Skin of body (tissue), 2 donors: ENCODE data around the gene CAPN1. TPM values are rescaled to one million over a fixed set of nuclear protein-coding genes. Genes with fewer than 3 reads are reported as not detected.

Source experiments
- DNase-seq: peaks from one replicate; lab custom pipeline; 2025; lab: John Stamatoyannopoulos, UW
- total RNA-seq: library from RNA; depleted of rRNA; stranded (reverse); fragments of >200 nt; gene quantifications from one replicate; pipeline ENCODE4 v1.2.3, GENCODE V29; 2014

Gene CAPN1
- total RNA-seq, 1 donor from 2014 or later: 79.7 TPM

DNA sequence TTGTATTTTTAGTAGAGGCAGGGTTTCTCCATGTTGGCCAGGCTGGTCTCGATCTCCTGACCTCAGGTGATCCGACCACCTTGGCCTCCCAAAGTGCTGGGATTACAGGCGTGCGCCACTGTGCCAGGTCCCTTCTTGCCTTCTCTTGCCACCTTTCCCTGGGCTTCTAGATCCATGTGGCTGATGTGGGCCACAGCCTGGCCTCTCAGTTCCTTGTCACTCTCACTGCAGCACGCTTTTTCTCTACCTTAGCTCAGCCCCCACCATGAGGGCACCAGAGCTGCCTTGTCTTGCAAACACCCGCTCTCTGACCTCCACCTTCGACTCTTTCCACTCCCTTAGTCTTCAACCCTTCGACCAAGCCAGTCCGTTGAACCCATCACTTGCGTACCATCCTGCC lies 7.5 kb downstream of the CAPN1 start:
- DNase-seq: no peak

DNA sequence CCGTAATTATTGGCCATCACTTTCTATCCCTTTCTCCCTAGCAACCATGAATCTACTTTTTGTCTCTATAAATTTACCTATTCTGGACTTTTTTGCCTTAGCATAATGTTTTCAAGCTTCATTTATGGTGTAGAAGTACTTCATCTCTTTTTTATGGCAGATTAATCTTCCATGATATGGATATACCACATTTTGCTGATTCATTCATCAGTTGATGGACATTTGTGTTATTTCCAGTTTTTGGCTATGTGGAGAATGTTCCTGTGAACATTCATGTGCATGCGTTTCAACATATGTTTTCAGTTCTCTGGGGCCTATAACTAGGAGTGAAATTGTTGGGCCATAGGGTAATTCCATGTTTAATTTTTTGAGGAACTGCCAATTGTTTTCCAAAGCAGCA lies 12.8 kb downstream of the CAPN1 start:
- no peak for DNase-seq

DNA sequence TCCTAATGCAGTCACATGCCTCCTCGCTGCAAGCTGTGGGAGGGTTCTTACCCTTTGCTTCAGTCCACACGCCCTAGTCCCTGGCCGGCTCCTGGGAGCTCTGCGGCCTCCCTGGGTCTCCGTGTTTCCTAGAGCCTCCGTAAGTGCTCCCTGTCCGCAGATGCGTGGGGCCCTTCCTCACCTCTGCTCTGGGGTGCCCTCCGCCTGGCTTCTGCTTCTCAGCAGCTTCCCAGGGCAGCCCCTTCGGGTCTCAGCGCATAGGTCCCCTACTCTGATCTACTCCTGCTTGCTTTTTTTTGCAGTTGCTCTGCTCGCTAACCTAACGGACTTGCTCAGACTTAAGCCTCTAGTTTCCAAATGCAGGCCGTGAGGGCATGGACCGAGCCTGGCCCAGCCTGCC lies 22.4 kb downstream of the CAPN1 start:
- DNase-seq: no peak

DNA sequence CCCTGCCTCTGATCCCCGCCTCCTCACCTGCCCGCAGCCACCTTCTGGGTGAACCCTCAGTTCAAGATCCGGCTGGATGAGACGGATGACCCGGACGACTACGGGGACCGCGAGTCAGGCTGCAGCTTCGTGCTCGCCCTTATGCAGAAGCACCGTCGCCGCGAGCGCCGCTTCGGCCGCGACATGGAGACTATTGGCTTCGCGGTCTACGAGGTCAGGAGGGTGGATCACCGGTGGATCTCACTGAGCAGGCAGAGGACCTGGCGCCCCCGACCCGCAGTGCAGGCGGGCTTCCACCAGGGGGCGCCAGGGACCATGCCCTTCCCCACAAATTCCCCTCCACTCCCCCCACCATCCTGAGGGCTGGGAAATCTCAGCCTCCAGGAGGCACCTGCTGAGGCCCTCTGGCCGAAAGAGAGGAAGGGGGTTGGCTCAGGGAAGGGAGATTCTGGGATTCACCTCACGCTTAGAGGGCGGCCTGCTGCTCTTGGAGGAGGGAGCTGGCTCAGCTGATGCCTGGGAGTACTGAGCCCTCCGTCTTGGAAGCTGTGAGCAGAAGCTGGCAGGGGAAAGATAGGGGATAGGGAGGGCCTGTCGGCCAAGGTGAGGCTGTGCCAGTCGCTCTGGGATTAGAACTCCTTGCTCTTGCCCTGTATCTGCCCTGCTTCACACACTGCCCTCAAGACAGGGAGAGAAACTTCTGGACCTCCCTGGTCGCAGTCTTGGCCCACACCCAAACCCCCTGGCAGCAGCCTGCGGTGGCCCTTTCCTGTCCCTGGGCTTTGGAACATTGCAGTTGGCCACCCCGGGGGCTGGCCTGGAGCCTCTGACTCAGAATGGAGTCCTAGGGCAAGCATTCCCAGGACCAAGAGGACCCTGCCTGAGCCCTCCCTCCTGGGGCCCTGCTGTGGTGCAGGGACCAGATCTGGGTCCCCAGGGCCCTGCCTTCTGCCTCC lies 23.2 kb downstream of the CAPN1 start:
- DNase-seq: no peak

- no peak for DNase-seq
These were observed 23.9 kb downstream of the CAPN1 start for GRCh38 chr11:65205602-65205967.

- DNase-seq: no peak
These were observed 24.7 kb downstream of the CAPN1 start for GRCh38 chr11:65206441-65206841.

DNA sequence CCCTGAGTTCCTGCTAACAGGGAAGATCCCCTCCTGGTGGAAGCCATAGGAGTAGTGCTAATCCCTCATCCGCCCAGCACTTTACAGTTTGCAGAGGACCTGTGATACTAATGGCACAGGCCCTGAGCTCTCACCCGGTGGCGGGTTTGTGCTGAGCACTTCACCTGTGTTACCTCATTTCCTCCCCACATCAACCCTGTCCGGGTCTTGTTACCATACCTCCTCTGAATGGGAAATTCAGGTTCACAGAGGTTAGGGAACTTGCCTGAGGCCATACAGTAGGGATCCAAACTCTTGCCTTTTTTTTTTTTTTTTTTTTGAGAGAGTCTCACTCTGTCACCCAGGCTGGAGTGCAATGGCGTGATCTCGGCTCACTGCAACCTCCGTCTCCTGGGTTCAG lies 25.2 kb downstream of the CAPN1 start:
- no peak for DNase-seq

GRCh38 chr11:65207918-65208784 lies 26.4 kb downstream of the CAPN1 start:
- DNase-seq: no peak

DNA sequence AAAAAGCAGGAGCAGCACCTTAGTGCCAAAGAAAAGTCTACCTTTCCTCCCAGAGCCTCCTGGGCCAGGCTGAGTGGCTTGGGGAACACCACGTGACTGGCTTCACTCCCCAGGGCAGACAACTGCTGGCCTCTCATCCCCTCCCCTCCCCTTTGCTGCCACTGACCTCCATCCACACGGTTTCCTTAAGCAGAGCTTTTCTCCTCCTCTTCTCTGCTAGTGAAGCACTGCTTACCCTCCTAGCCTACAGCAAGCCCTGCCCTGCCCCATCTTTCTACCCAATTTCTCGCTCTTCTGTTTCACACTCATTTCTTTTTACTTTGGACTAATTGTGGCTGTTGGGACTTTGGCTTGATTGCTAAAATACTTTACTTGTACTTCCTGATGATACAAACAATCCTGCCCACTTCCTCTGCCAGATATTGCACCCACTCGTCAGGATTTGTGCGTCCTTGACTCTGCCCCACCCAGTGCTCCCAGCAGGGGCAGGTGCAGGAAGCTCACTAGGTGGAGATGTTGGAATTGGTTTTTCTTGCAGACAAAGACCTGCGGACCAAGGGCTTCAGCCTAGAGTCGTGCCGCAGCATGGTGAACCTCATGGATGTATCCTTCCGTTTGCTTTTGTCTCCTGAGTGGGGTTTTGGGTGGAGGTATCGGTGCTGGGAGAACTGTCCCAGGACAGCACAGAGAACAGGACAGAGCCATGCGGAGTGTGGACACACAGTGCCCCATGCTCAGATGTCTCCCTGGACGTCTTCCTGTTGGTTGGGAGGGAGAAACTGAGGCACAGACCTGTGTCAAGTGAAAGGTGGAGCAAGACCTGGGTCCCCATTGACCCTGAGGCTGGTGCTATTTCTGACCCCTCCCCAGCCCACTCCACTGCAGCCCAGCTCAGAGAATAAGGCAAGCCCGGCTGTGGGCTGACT lies 27.3 kb downstream of the CAPN1 start:
- DNase-seq: no peak

DNA sequence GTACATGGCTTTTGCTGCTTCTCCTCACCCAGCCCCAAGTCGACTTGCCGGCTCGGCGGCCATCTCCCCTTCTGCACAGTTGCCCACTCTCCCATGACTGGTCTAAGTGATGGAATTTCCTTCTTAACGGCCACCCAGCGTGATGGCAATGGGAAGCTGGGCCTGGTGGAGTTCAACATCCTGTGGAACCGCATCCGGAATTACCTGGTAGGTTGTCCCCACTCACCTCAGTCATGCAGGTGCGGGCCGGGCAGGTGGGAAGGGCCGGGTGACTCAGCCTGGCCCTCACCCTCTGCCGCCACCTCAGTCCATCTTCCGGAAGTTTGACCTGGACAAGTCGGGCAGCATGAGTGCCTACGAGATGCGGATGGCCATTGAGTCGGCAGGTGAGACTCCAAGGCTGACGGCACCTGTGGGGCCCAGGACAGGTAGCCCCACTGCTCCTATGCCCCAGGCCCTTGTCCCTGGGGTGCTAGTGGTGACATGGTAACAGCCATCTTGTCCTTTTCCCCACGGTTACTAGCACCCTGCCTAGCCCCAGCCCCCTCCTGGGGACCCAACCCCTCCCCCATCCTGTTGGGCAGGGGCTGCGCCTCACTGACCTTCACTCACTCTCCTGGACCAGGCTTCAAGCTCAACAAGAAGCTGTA lies 28.1 kb downstream of the CAPN1 start:
- no peak for DNase-seq

DNA sequence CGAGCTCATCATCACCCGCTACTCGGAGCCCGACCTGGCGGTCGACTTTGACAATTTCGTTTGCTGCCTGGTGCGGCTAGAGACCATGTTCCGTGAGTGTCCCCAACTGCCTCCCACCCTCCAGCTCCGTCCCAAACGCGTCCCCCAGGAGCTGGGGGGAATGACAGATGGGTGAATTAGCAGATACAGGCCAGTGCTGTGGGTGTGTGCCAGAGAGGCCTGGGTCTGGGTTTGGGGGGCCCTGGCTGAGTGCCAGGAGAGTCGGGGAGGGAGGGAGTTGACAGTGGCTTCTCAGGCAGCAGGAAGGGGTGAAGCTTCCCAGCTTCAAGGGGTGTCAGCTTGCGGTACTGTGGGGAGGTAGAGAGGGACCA lies 28.6 kb downstream of the CAPN1 start:
- DNase-seq: no peak

DNA sequence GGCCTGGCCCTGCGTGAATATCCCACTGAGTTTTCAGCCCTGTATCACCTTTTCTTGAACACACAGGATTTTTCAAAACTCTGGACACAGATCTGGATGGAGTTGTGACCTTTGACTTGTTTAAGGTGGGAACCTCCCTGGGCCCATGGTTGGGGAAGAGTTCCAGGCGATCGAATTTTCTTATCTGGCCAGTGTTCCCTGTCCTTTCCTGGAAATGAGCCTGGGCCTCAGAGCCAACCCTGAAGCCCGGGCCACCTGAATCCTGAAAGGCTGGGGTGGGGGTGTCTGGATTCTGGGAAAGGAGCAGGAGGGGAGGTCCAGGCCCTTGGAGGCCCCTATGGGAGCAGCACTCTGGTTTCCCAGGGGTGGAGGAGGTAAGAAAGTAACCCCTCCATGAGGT lies 29.0 kb downstream of the CAPN1 start:
- no peak for DNase-seq

GRCh38 chr11:65211293-65212105 lies 29.8 kb downstream of the CAPN1 start:
- DNase-seq: no peak

DNA sequence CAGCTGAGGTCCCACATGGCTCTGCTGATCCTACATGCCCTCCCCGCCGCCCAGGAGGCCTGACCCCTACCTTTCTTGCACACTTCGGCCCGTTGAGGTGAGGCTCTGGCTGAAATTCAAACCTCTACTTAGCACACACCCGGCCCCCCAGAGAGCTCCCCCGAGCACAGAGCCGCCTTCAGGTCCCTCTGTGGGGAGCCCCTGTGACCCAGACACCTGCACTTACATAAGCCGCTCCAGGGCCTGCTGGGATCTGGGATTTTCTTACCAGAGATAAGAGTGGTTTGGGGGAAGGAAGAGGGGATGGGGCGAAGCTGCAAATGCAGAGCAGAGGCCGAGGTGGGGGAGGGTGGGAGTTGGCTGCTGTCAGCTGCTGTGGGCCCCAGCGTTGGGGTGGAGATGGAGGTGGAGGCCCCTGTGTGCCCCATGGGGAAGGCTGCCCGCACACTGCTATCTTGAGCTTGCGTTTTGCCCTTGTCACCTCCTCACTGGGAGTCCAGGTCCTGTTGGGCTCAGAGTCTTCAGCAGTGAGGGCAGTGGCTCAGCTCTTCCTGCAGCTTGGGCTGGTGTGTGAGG lies 30.6 kb downstream of the CAPN1 start:
- no peak for DNase-seq

DNA sequence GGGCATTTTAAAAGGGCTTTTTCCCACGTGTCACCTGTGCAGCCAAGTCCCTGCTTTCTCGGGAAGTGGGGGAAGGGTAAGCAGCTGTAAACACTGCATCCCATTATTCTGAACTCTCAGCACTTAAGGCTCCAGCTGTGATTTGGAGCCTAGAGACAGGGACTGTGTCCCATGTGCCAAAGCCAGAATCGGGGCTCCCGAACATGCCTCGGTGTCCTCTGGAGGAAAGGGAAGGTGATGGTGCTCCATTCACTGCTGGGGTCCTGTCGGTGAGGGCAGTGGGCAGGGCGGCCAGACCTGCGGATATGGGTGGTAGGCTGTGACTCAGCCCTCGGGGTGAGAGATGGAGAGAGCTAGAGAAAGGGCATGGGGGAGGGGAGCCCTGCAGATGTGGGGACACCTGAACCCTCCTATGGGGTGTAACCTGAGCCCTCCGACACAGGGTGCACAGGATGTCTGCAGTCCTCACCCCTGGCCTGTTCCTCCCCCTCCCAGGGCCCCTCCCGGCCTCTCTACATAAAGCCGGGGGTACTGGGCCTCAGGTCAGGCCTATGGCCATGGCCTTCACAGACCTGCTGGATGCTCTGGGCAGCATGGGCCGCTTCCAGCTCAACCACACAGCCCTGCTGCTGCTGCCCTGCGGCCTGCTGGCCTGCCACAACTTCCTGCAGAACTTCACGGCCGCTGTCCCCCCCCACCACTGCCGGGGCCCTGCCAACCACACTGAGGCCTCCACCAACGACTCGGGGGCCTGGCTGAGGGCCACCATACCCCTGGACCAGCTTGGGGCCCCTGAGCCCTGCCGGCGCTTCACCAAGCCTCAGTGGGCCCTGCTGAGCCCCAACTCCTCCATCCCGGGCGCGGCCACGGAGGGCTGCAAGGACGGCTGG lies 31.8 kb downstream of the CAPN1 start:
- no peak for DNase-seq

- no peak for DNase-seq
These were observed 32.6 kb downstream of the CAPN1 start for GRCh38 chr11:65214212-65214845.

DNA sequence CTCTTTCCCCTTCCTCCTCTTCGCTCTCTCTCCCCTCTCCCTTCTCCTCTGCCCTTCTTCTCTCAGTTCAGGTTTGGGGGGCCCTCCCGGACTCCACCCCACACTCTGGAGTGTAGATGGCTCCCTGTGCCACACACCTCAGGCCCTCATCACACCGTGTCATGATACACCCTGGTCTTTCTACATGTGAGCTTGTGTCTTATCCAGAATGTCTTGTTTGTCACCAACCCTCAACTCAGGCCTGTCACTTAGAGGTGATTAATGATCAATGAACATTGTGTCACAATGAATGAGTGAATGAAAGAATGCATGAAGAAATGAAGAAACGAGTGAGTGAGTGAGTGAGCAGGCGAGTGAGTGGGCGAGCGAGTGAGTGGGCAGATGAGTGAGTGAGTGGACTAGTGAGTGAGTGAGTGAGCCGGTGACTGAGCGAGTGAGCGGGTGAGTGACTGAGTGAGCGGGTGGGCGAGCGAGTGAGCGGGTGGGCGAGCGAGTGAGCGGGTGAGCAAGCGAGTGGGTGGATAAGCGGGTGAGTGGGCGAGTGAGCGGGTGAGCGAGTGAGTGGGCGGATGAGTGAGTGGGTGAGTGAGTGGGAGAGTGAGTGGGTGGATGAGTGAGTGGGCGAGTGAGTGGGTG lies 33.8 kb downstream of the CAPN1 start:
- no peak for DNase-seq

DNA sequence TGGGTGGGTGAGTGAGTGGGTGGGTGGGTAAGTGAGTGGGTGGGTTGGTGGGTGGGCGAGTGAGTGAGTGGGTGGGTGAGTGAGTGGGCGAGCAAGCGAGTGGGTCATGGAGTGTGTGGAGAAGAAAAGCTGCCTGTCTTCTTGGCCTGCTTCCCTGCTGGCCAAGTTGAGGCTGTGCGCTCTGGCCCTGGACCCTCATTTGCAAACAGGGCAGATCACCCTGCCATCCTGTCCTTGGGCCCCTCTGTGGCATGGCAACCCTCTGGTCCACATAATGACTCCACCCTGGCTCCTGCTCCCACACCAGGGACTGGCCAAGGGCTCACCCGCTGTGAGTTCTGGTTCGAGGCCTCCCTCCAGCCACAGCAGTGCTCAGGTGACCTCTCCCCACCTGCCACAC lies 35.1 kb downstream of the CAPN1 start:
- no peak for DNase-seq
